H1 (cell line): ENCODE data around the gene TLE3. TPM values are rescaled to one million over a fixed set of nuclear protein-coding genes. Genes with fewer than 3 reads are reported as not detected.

Experiments used
- CTCF ChIA-PET: fragments of 300-600 bp; sonication (Branson Sonifier 250); formaldehyde crosslinking; loops from one replicate; lab custom pipeline; 2021; ENCODE audit not compliant: partially characterized antibody; lab: Charles Lee
- POLR2A ChIA-PET: fragments of 300-600 bp; sonication (Branson Sonifier 250); formaldehyde crosslinking; loops from one replicate; lab custom pipeline; 2021; ENCODE audit warnings: inconsistent platforms; ENCODE audit not compliant: partially characterized antibody; lab: Charles Lee
- DNase-seq, 2 experiments: peaks; one replicate each; pipeline versions ENCODE4 v3.0.0 to v3.0.0-alpha.2; 2010 to 2022; ENCODE audit warnings: low spot score in 2 of 2, low read depth in 1 of 2, mixed read lengths in 1 of 2
- FAIRE-seq: peaks from 2 replicates; lab custom pipeline; 2011; peaks lifted over from hg19 to GRCh38; lab: Jason Lieb, UNC
- H2AFZ ChIP-seq: 2 replicates; pipeline ENCODE4 v1.8.1; 2012; ENCODE audit warnings: low read length, inconsistent platforms
- H2AK5ac ChIP-seq: 2 replicates; pipeline ENCODE4 v1.6.1; 2013; ENCODE audit warnings: low read depth, low read length
- H2BK120ac ChIP-seq: replicated peaks from 2 replicates; pipeline ENCODE3; 2013; ENCODE audit warnings: low read depth, low read length, inconsistent platforms
- H2BK12ac ChIP-seq: 2 replicates; pipeline ENCODE4 v1.6.1; 2013; ENCODE audit warnings: low read depth, low read length
- H2BK15ac ChIP-seq: 2 replicates; pipeline ENCODE4 v1.6.1; 2013; ENCODE audit warnings: low read length
- H2BK20ac ChIP-seq: 2 replicates; pipeline ENCODE4 v1.6.1; 2013; ENCODE audit warnings: low read length
- H2BK5ac ChIP-seq: 2 replicates; pipeline ENCODE4 v1.6.1; 2013; ENCODE audit warnings: low read depth, low read length
- H3K14ac ChIP-seq: 2 replicates; pipeline ENCODE4 v1.6.1; 2013; ENCODE audit warnings: inconsistent platforms; ENCODE audit not compliant: insufficient read length
- H3K18ac ChIP-seq: 2 replicates; pipeline ENCODE4 v1.6.1; 2013; ENCODE audit warnings: low read length; ENCODE audit errors: extremely low read depth
- H3K23ac ChIP-seq: 2 replicates; pipeline ENCODE4 v1.6.1; 2013; ENCODE audit warnings: inconsistent platforms; ENCODE audit not compliant: insufficient read length
- H3K23me2 ChIP-seq: 2 replicates; pipeline ENCODE4 v1.6.1; 2013; ENCODE audit warnings: low read depth, low read length
- H3K27ac ChIP-seq: 2 replicates; pipeline ENCODE4 v1.6.1; 2011; ENCODE audit warnings: low read depth, low read length, inconsistent platforms
- H3K27me3 ChIP-seq, 4 experiments: replicated peaks in 1 of 4; 1 replicate in 1 of 4; 2 replicates in 3 of 4; pipeline versions ENCODE4 v1.6.1 to v1.8.1; 2011 to 2013; ENCODE audit warnings: low read length in 3 of 4, mild to moderate bottlenecking in 3 of 4, inconsistent platforms in 2 of 4, mixed read lengths in 2 of 4, moderate library complexity in 1 of 4; ENCODE audit not compliant: control insufficient read depth in 3 of 4, insufficient read depth in 3 of 4; ENCODE audit errors: extremely low read depth in 1 of 4
- H3K36me3 ChIP-seq, 4 experiments: 2 replicates each; pipeline versions ENCODE4 v1.6.1 to v1.8.1; 2011 to 2013; ENCODE audit warnings: mild to moderate bottlenecking in 4 of 4, low read length in 3 of 4, moderate library complexity in 2 of 4, control low read depth in 1 of 4, inconsistent platforms in 1 of 4; ENCODE audit not compliant: insufficient read depth in 4 of 4, control insufficient read depth in 2 of 4
- H3K4ac ChIP-seq: replicated peaks from 2 replicates; pipeline ENCODE3; 2013; ENCODE audit warnings: low read length, low read depth, mixed read lengths, inconsistent platforms; ENCODE audit not compliant: insufficient read length
- H3K4me1 ChIP-seq, 4 experiments: replicated peaks in 1 of 4; 1 replicate in 1 of 4; 2 replicates in 3 of 4; pipeline versions ENCODE4 v1.6.1 to v1.8.1; 2011 to 2013; ENCODE audit warnings: low read length in 3 of 4, inconsistent platforms in 2 of 4, mixed read lengths in 1 of 4; ENCODE audit not compliant: insufficient read depth in 4 of 4, control insufficient read depth in 3 of 4
- H3K4me2 ChIP-seq, 2 experiments: 2 replicates each; pipeline versions ENCODE4 v1.6.1 to v1.8.1; 2011 to 2013; ENCODE audit warnings: low read depth in 2 of 2, low read length in 2 of 2, control low read depth in 1 of 2, inconsistent platforms in 1 of 2, mild to moderate bottlenecking in 1 of 2; ENCODE audit not compliant: insufficient read depth in 1 of 2
- H3K4me3 ChIP-seq, 4 experiments: fragments of 200-600, 300-600 bp in 1 of 4; sonication (generic), shearing (Covaris generic), sonication (Bioruptor Twin) in 1 of 4; 2 replicates each; pipeline versions ENCODE4 v1.5.1 to v1.8.1; 2011 to 2016; ENCODE audit warnings: low read length in 4 of 4, low read depth in 3 of 4, control low read depth in 2 of 4, inconsistent platforms in 2 of 4, mild to moderate bottlenecking in 2 of 4, mixed read lengths in 1 of 4, moderate library complexity in 1 of 4; ENCODE audit not compliant: insufficient read depth in 2 of 4; ENCODE audit errors: extremely low read depth in 1 of 4
- H3K56ac ChIP-seq: replicated peaks from 2 replicates; pipeline ENCODE3; 2013; ENCODE audit warnings: low read depth, mild to moderate bottlenecking, mixed read lengths, low read length, inconsistent platforms; ENCODE audit not compliant: insufficient read length
- H3K79me1 ChIP-seq: 2 replicates; pipeline ENCODE4 v1.6.1; 2013; ENCODE audit warnings: low read depth, low read length, control low read depth
- H3K79me2 ChIP-seq, 2 experiments: 2 replicates each; pipeline versions ENCODE4 v1.6.1 to v1.8.1; 2012 to 2013; ENCODE audit warnings: low read length in 2 of 2, mild to moderate bottlenecking in 2 of 2, inconsistent platforms in 1 of 2; ENCODE audit not compliant: insufficient read depth in 2 of 2, control insufficient read depth in 1 of 2
- H3K9ac ChIP-seq, 4 experiments: replicated peaks in 1 of 4; 1 replicate in 1 of 4; 2 replicates in 3 of 4; pipeline versions ENCODE4 v1.6.1 to v1.8.1; 2011 to 2013; ENCODE audit warnings: low read depth in 3 of 4, low read length in 3 of 4, control low read depth in 2 of 4, mild to moderate bottlenecking in 2 of 4, moderate library complexity in 2 of 4, inconsistent platforms in 1 of 4; ENCODE audit errors: extremely low read depth in 1 of 4
- H3K9me3 ChIP-seq, 2 experiments: 2 replicates each; pipeline versions ENCODE4 v1.6.1 to v1.8.1; 2012 to 2013; ENCODE audit warnings: mild to moderate bottlenecking in 2 of 2, moderate library complexity in 2 of 2, control low read depth in 1 of 2, inconsistent platforms in 1 of 2, low read depth in 1 of 2, low read length in 1 of 2, mixed read lengths in 1 of 2; ENCODE audit not compliant: insufficient read depth in 2 of 2
- H4K20me1 ChIP-seq, 2 experiments: replicated peaks in 1 of 2; 2 replicates each; pipeline versions ENCODE3 to v1.8.1; 2011 to 2013; ENCODE audit warnings: inconsistent platforms in 2 of 2, low read length in 2 of 2, mild to moderate bottlenecking in 1 of 2; ENCODE audit not compliant: insufficient read depth in 2 of 2, control insufficient read depth in 1 of 2
- H4K5ac ChIP-seq: 2 replicates; pipeline ENCODE4 v1.6.1; 2013; ENCODE audit warnings: low read length, low read depth, mixed read lengths, inconsistent platforms; ENCODE audit not compliant: insufficient read length
- H4K8ac ChIP-seq: 2 replicates; pipeline ENCODE4 v1.8.0; 2013; ENCODE audit warnings: mild to moderate bottlenecking, moderate library complexity, low read length, inconsistent platforms; ENCODE audit not compliant: insufficient read depth; ENCODE audit errors: extremely low read depth
- H4K91ac ChIP-seq: replicated peaks from 2 replicates; pipeline ENCODE3; 2013; ENCODE audit warnings: low read length, mixed read lengths, inconsistent platforms; ENCODE audit not compliant: insufficient read length
- CHD2 ChIP-seq: IDR thresholded peaks from 2 replicates; pipeline ENCODE4 v1.6.1; 2012; ENCODE audit warnings: low read length, improper control_type of control experiment
- CTBP2 ChIP-seq: IDR thresholded peaks from 2 replicates; pipeline ENCODE4 v1.7.0; 2011; ENCODE audit warnings: borderline replicate concordance, mild to moderate bottlenecking, moderate library complexity, mixed read lengths, low read length; ENCODE audit not compliant: insufficient read depth, insufficient read length
- CTCF ChIP-seq, 3 experiments: IDR thresholded peaks; 1 replicate in 2 of 3; 2 replicates in 1 of 3; pipeline versions ENCODE4 v1.5.1 to v1.6.1; 2011; ENCODE audit warnings: low read length in 3 of 3, mild to moderate bottlenecking in 3 of 3, inconsistent platforms in 2 of 3, low read depth in 1 of 3, moderate library complexity in 1 of 3; ENCODE audit not compliant: insufficient read depth in 1 of 3; ENCODE audit errors: control extremely low read depth in 1 of 3
- FOSL1 ChIP-seq: IDR thresholded peaks from 2 replicates; pipeline ENCODE4 v1.6.1; 2011; ENCODE audit warnings: mild to moderate bottlenecking, low read depth, low read length, moderate library complexity; ENCODE audit not compliant: insufficient read depth
- HDAC2 ChIP-seq, 2 experiments: fragments of 300-600 bp in 1 of 2; sonication (generic) in 1 of 2; IDR thresholded peaks; 2 replicates each; pipeline ENCODE4 v1.6.1; 2011 to 2012; ENCODE audit warnings: low read depth in 2 of 2, low read length in 2 of 2, mild to moderate bottlenecking in 2 of 2, moderate library complexity in 2 of 2, borderline replicate concordance in 1 of 2, inconsistent platforms in 1 of 2
- KDM1A ChIP-seq: fragments of 200-600, 300-600 bp; sonication (generic); IDR thresholded peaks from 2 replicates; pipeline ENCODE4 v1.7.1; 2016; ENCODE audit warnings: mild to moderate bottlenecking, low read length, borderline replicate concordance
- RXRA ChIP-seq: IDR thresholded peaks from 2 replicates; pipeline ENCODE4 v1.6.1; 2011; ENCODE audit warnings: low read depth, mild to moderate bottlenecking, low read length, moderate library complexity; ENCODE audit not compliant: insufficient read depth
- SIRT6 ChIP-seq: IDR thresholded peaks from one replicate; pipeline ENCODE4 v1.7.1; 2012; ENCODE audit warnings: low read length, inconsistent platforms
- SUZ12 ChIP-seq: fragments of 200-600 bp; sonication (generic); IDR thresholded peaks from 2 replicates; pipeline ENCODE4 v1.6.1; 2012; ENCODE audit warnings: mild to moderate bottlenecking, inconsistent platforms, low read length, moderate library complexity, mixed read lengths
- YY1 ChIP-seq: IDR thresholded peaks from 2 replicates; pipeline ENCODE4 v1.6.1; 2011; ENCODE audit warnings: low read depth, mild to moderate bottlenecking, low read length
- WGBS, 2 experiments: shearing (Covaris generic) in 1 of 2; methylation state at CpG; one replicate each; pipeline versions ENCODE4 v1.1.6 to v1.1.7; 2013 to 2015; ENCODE audit warnings: low lambda C conversion rate in 2 of 2, mixed read lengths in 2 of 2, inconsistent platforms in 1 of 2, low coverage in 1 of 2, missing lambda C conversion rate in 1 of 2; ENCODE audit not compliant: insufficient replicate concordance in 2 of 2, insufficient coverage in 1 of 2, insufficient read length in 1 of 2; ENCODE audit errors: extremely low coverage in 1 of 2, missing lambda C conversion rate in 1 of 2; 5-methylcytosine and 5-hydroxymethylcytosine counted together
- polyA plus RNA-seq, 7 experiments: library from polyadenylated mRNA; depleted of rRNA in 3 of 7; stranded (reverse) in 5 of 7; unstranded in 2 of 7; fragments of >200 nt in 5 of 7; fragments of 200-250 nt in 2 of 7; gene quantifications; 1 replicate in 5 of 7; 2 replicates in 1 of 7; 4 replicates in 1 of 7; pipeline versions ENCODE4 v1.2.1 to v1.2.3, GENCODE V29; 2011 to 2013; ENCODE audit warnings: missing spikeins in 2 of 7, mixed read lengths in 2 of 7
- total RNA-seq: library from RNA; stranded (reverse); fragmentation: NEBNext Ultra II Directional; extraction: Animal tissue kit (Norgen Biotek cat#: 25700); gene quantifications from 2 replicates; pipeline ENCODE4 v1.2.1, GENCODE V29; 2021

TLE3 gene
- total and polyA plus RNA-seq, 2 of the 8 experiments (the other 6 are each of a cell fraction or from before 2014, with no cell fraction given): 25.1 to 61.2 TPM

GRCh38 chr15:70051948-70052633, 45.6 kb downstream of the TLE3 start:
- DNase-seq (no peak), FAIRE-seq (no peak)
- Histone ChIP-seq H3K9me3 (no peaks in the 10 kb centered on the region), H3K4me3 (no peak overlapping the region), H3K14ac (no peak overlapping the region), H3K79me2 (no peaks in the 10 kb centered on the region), H3K9ac (no peak overlapping the region), H2BK120ac (no peak overlapping the region), H3K56ac (no peak overlapping the region), H4K8ac (no peak overlapping the region), H2BK15ac (no peak overlapping the region), H3K27ac (no peak overlapping the region), H3K36me3 (peaks cover 29 to 80% (median 56%) of the 10 kb centered on the region in 4 experiments), H3K4me1 (peaks cover 0 to 4% (median 3%) of the 10 kb centered on the region in 4 experiments; a peak in 4 of 7 replicates), H3K18ac (no peak overlapping the region), H2AK5ac (no peak overlapping the region), H2BK12ac (no peak overlapping the region), H3K23ac (no peak overlapping the region), H2AFZ (no peak overlapping the region), H4K20me1 (peaks cover 6 to 12% of the 10 kb centered on the region in 2 experiments), H4K5ac (no peak overlapping the region), H2BK20ac (no peak overlapping the region), H3K27me3 (no peaks in the 10 kb centered on the region), H2BK5ac (no peak overlapping the region), H3K79me1 (no peaks in the 10 kb centered on the region), H3K4me2 (no peak overlapping the region), H4K91ac (no peak overlapping the region), H3K23me2 (no peaks in the 10 kb centered on the region), H3K4ac (no peak overlapping the region)
- POLR2A ChIA-PET: interaction anchor here (0.8 kb wide), 1 partner anchor 10 kb away, joined by 3 read pairs; no protein-coding TSS in a partner anchor
- WGBS, 2 experiments: 95% methylated on average over 9 of the region's 9 CpGs; no CpG with 5 or more reads in 1 of the 2 experiments
- CTCF ChIA-PET: interaction anchor here (1.0 to 1.4 kb wide), 2 partner anchors 9 to 10 kb away, joined by 3 read pairs; no protein-coding TSS in a partner anchor
- TF ChIP-seq CTBP2 (no peak), SIRT6 (no peak), CHD2 (no peak), SUZ12 (no peak), FOSL1 (no peak), CTCF (IDR thresholded peaks at IDR 0.05; ENCODE audit: control extremely low read depth in 1 of 3, insufficient read depth in 1 of 3, low read depth in 1 of 3, low read length in 3 of 3) (no peak), RXRA (no peak), YY1 (no peak), KDM1A (no peak), HDAC2 (IDR thresholded peaks at IDR 0.05; ENCODE audit: borderline replicate concordance in 1 of 2, low read depth in 2 of 2, low read length in 2 of 2) (no peak)
